ENCODE results near the gene DDX52. TPM values are rescaled to one million over a fixed set of nuclear protein-coding genes. Genes with fewer than 3 reads are reported as not detected.

DDX52 gene
- total and polyA plus RNA-seq, 2 of the 8 experiments (the other 6 are each of a cell fraction or from before 2014, with no cell fraction given) = 10.0 to 45.9 TPM

Small RNA genes lying within 50 kb of the gene (microRNA-seq; reads per million reads assigned to microRNA genes)
- 0 reads per million in 2 experiments for gene MIR378J (ENCODE audit: borderline microRNAs expressed in 2 of 2, borderline number of aligned reads in 2 of 2, borderline replicate concordance in 1 of 2)

Small RNA genes lying within 50 kb of the gene (small RNA-seq; reads per million reads assigned to genes)
- gene MIR378J (ENCODE audit: insufficient read depth) = not detected

Other genes with a start within 250 kb of the DDX52 start
- 160 and 171 TPM in 2 replicates for gene ACACA, start 236.6 kb downstream of the DDX52 start, total RNA-seq (2021; fragmentation: NEBNext Ultra II Directional; extraction: Animal tissue kit (Norgen Biotek cat#: 25700))
- gene ACACA, start 236.6 kb downstream of the DDX52 start, polyA plus RNA-seq (2011; rRNA removed) = 64.0 and 74.0 TPM in 2 replicates
- 18.2 and 18.5 TPM in 2 replicates for gene TADA2A, start 236.6 kb downstream of the DDX52 start, total RNA-seq (2021; fragmentation: NEBNext Ultra II Directional; extraction: Animal tissue kit (Norgen Biotek cat#: 25700))
- 4.7 and 8.4 TPM in 2 replicates for gene TADA2A, start 236.6 kb downstream of the DDX52 start, polyA plus RNA-seq (2011; rRNA removed)
- gene DUSP14, start 153.6 kb downstream of the DDX52 start, total RNA-seq (2021; fragmentation: NEBNext Ultra II Directional; extraction: Animal tissue kit (Norgen Biotek cat#: 25700)) = 20.7 and 22.1 TPM in 2 replicates
- gene DUSP14, start 153.6 kb downstream of the DDX52 start, polyA plus RNA-seq (2011; rRNA removed) = 35.2 and 37.9 TPM in 2 replicates
- gene SYNRG, start 34.0 kb downstream of the DDX52 start, total RNA-seq (2021; fragmentation: NEBNext Ultra II Directional; extraction: Animal tissue kit (Norgen Biotek cat#: 25700)) = 28.6 and 31.7 TPM in 2 replicates
- gene SYNRG, start 34.0 kb downstream of the DDX52 start, polyA plus RNA-seq (2011; rRNA removed) = 7.4 and 7.7 TPM in 2 replicates
- 0.13 TPM in 1 of 2 replicates, not detected in the other for gene HNF1B, start 101.6 kb upstream of the DDX52 start, total RNA-seq (2021; fragmentation: NEBNext Ultra II Directional; extraction: Animal tissue kit (Norgen Biotek cat#: 25700))
- 0.28 and 0.30 TPM in 2 replicates for gene HNF1B, start 101.6 kb upstream of the DDX52 start, polyA plus RNA-seq (2011; rRNA removed)

Data from H1 (cell line).